GM23248 (cell line): Measurements from ENCODE around the gene ATP8B3. TPM values are rescaled to one million over a fixed set of nuclear protein-coding genes. Genes with fewer than 3 reads are reported as not detected.

Experiments used
- DNase-seq: peaks from one replicate; pipeline ENCODE4 v3.0.0-alpha.2; 2015
- H2AFZ ChIP-seq: fragments of 200-600 bp; sonication (generic); 2 replicates; pipeline ENCODE4 v1.6.1; 2016; ENCODE audit warnings: antibody characterized with exemption
- H3F3A ChIP-seq: fragments of 200-600 bp; sonication (generic); 2 replicates; pipeline ENCODE4 v1.6.1; 2016; ENCODE audit warnings: mild to moderate bottlenecking, antibody characterized with exemption, mixed run types; ENCODE audit not compliant: insufficient read depth
- H3K27ac ChIP-seq: fragments of 200-600 bp; sonication (generic); 2 replicates; pipeline ENCODE4 v1.5.1; 2016; ENCODE audit warnings: mild to moderate bottlenecking
- H3K27me3 ChIP-seq: fragments of 200-600 bp; sonication (generic); replicated peaks from 2 replicates; pipeline ENCODE4 v1.6.1; 2016; ENCODE audit warnings: mild to moderate bottlenecking; ENCODE audit not compliant: insufficient read depth
- H3K36me3 ChIP-seq: fragments of 200-600 bp; sonication (generic); 2 replicates; pipeline ENCODE4 v1.6.1; 2016; ENCODE audit warnings: low read depth, mild to moderate bottlenecking
- H3K4me1 ChIP-seq: fragments of 200-600 bp; sonication (generic); 2 replicates; pipeline ENCODE4 v1.6.1; 2016; ENCODE audit warnings: mild to moderate bottlenecking; ENCODE audit not compliant: insufficient read depth
- H3K4me2 ChIP-seq: fragments of 200-600 bp; sonication (generic); one replicate; pipeline ENCODE4 v1.6.1; 2016; ENCODE audit warnings: mild to moderate bottlenecking; ENCODE audit not compliant: unreplicated experiment
- H3K4me3 ChIP-seq: fragments of 200-600 bp; sonication (generic); 2 replicates; pipeline ENCODE4 v1.5.1; 2016; ENCODE audit warnings: mild to moderate bottlenecking
- H3K79me2 ChIP-seq: fragments of 200-600 bp; sonication (generic); 2 replicates; pipeline ENCODE4 v1.6.1; 2016; ENCODE audit warnings: mild to moderate bottlenecking; ENCODE audit not compliant: insufficient read depth
- H3K9ac ChIP-seq: fragments of 200-600 bp; sonication (generic); 2 replicates; pipeline ENCODE4 v1.6.1; 2016; ENCODE audit warnings: mild to moderate bottlenecking
- H3K9me2 ChIP-seq: fragments of 200-600 bp; sonication (generic); 2 replicates; pipeline ENCODE4 v1.6.1; 2016; ENCODE audit warnings: mixed run types, mild to moderate bottlenecking, moderate library complexity; ENCODE audit not compliant: insufficient read depth
- H3K9me3 ChIP-seq: fragments of 200-600 bp; sonication (generic); one replicate; pipeline ENCODE4 v1.6.1; 2017; ENCODE audit warnings: low read depth
- H4K20me1 ChIP-seq: fragments of 200-600 bp; sonication (generic); 2 replicates; pipeline ENCODE4 v1.6.0; 2016; ENCODE audit not compliant: insufficient read depth
- EZH2 ChIP-seq: fragments of 200-600 bp; sonication (generic); IDR thresholded peaks from 2 replicates; pipeline ENCODE4 v1.6.1; 2018; ENCODE audit warnings: antibody characterized with exemption, mild to moderate bottlenecking; ENCODE audit not compliant: insufficient read depth, poor library complexity, severe bottlenecking
- EZH2phosphoT487 ChIP-seq: fragments of 200-600 bp; sonication (generic); IDR thresholded peaks from 2 replicates; pipeline ENCODE4 v1.6.1; 2018; ENCODE audit warnings: antibody characterized with exemption, moderate library complexity, mild to moderate bottlenecking, low read depth; ENCODE audit not compliant: insufficient read depth
- WGBS, 2 experiments: methylation state at CpG; one replicate each; pipeline ENCODE4 v1.1.6; 2015 to 2017; ENCODE audit warnings: low lambda C conversion rate in 2 of 2, low coverage in 1 of 2; ENCODE audit errors: missing lambda C conversion rate in 2 of 2; 5-methylcytosine and 5-hydroxymethylcytosine counted together
- in situ Hi-C: fragments of 300-500 bp; cut with MboI; formaldehyde crosslinking; loops from 2 replicates; pipeline ENCODE4 v1.15.0; 2020
- polyA plus RNA-seq: library from polyadenylated mRNA; unstranded; fragments of >200 nt; fragmentation: Nextera tagmentation; extraction: Ambion mirVana; gene quantifications from 2 replicates; pipeline ENCODE4 v1.2.1, GENCODE V29; 2016
- total RNA-seq: library from RNA; depleted of rRNA; stranded (reverse); fragments of >200 nt; shearing (Covaris generic); gene quantifications from 2 replicates; pipeline ENCODE4 v1.2.3, GENCODE V29; 2014

Gene ATP8B3
- total and polyA plus RNA-seq, 2 experiments from 2014 or later: 0.32 to 1.8 TPM

DNA sequence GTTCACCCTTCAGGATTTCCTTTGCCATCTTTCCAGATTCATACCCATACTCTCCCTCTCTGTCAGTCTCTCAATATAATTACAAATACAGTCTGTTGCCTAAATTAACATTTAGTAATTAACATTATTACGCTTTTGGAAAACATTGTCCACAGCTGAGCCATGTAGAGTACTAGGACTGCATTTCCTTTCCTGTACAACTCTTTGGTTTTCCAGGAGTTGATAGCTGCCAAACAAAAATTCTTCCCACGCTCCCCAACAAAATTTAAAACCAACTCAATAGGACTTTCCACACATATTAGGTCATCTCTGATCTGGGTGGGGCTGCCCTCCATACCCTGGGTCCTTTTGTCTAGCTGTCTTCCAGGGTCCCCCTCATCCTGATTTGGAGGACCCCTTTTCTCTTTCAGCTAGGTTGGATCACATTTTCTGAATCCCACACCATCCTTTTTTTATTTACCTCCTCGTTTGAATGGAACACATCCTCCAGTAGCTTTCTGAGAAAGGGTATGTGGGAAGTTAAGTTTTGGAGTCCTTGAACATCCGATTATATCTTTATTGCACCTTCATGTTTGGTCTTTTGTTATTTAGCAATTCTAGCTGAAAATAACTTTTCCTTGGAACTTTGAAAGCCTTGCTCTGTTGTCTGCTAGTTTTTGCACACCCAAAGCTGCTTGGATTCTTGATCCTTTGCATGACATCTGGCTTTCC, 41.1 kb downstream of the ATP8B3 start:
- no peaks in the 10 kb centered on the region for H4K20me1 ChIP-seq
- no peak overlapping the region for H3K27ac ChIP-seq
- no peak overlapping the region for H2AFZ ChIP-seq
- no peaks in the 10 kb centered on the region for H3K4me1 ChIP-seq
- no peak overlapping the region for H3K4me3 ChIP-seq
- WGBS, 2 experiments: 62 to 63% methylated on average over 4 of the region's 4 CpGs
- in situ Hi-C loops: no loop called here
- H3K27me3 ChIP-seq: peaks cover 65% of the 10 kb centered on the region
- no peak for DNase-seq
- no peak for TF ChIP-seq EZH2phosphoT487
- no peak for TF ChIP-seq EZH2
- no peaks in the 10 kb centered on the region for H3F3A ChIP-seq
- no peaks in the 10 kb centered on the region for H3K79me2 ChIP-seq
- no peaks in the 10 kb centered on the region for H3K36me3 ChIP-seq
- no peaks in the 10 kb centered on the region for H3K9me3 ChIP-seq
- no peak overlapping the region for H3K4me2 ChIP-seq
- H3K9ac ChIP-seq: no peak overlapping the region
- H3K9me2 ChIP-seq: no peaks in the 10 kb centered on the region

DNA sequence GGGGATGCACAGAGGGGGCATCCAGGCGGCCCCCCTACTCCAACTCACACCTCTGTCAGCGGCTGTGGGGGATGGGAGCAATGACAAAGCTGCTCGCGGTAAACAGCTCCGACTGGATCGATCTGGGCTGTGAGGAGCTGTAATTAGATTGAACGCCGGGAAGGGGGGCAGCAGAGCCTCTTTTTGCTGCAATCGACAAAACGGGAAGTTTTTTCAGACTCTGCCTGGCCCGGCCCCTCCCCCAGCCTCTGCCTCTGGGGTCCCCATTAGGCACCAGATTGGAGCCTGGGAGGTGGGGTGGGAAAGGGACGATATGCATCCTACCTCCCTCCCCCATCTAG, 42.5 kb downstream of the ATP8B3 start:
- 3 to 5% methylated on average over 11 to 12 of the region's 12 CpGs for WGBS, 2 experiments
- no peak for DNase-seq
- Histone ChIP-seq H3K4me1 (no peaks in the 10 kb centered on the region), H3K36me3 (no peaks in the 10 kb centered on the region), H4K20me1 (no peaks in the 10 kb centered on the region), H3K9me3 (no peaks in the 10 kb centered on the region), H3K4me2 (no peak overlapping the region), H2AFZ (no peak overlapping the region), H3F3A (no peaks in the 10 kb centered on the region), H3K27me3 (peaks cover 66% of the 10 kb centered on the region), H3K79me2 (no peaks in the 10 kb centered on the region), H3K9me2 (no peaks in the 10 kb centered on the region), H3K9ac (no peak overlapping the region), H3K4me3 (no peak overlapping the region), H3K27ac (no peak overlapping the region)
- in situ Hi-C loops: no loop called here
- no peak for TF ChIP-seq EZH2phosphoT487
- no peak for TF ChIP-seq EZH2

- in situ Hi-C loops: no loop called here
Measured at GRCh38 chr19:1768918-1769644, 43.0 kb downstream of the ATP8B3 start.

GRCh38 chr19:1768248-1768647, 43.8 kb downstream of the ATP8B3 start:
- Histone ChIP-seq H3F3A (no peaks in the 10 kb centered on the region; the same call in 1 of the 2 replicates), H3K27ac (no peak overlapping the region), H3K9me3 (no peaks in the 10 kb centered on the region), H3K9ac (no peak overlapping the region), H3K9me2 (no peaks in the 10 kb centered on the region), H3K4me2 (no peak overlapping the region), H3K27me3 (peaks cover 68% of the 10 kb centered on the region), H3K36me3 (no peaks in the 10 kb centered on the region), H2AFZ (no peak overlapping the region), H3K79me2 (no peaks in the 10 kb centered on the region), H3K4me1 (no peaks in the 10 kb centered on the region), H4K20me1 (no peaks in the 10 kb centered on the region), H3K4me3 (no peak overlapping the region)
- 17 to 18% methylated on average over 12 to 13 of the region's 13 CpGs for WGBS, 2 experiments
- in situ Hi-C loops: no loop called here
- no peak for TF ChIP-seq EZH2phosphoT487
- TF ChIP-seq EZH2: no peak
- peak; percentile 51 for DNase-seq

More at GRCh38 chr19:1768918-1769644, 43.0 kb downstream of the ATP8B3 start:
- Histone ChIP-seq H3K4me2 (no peak overlapping the region), H2AFZ (no peak overlapping the region), H3K9ac (no peak overlapping the region), H3K9me2 (no peaks in the 10 kb centered on the region), H3K36me3 (no peaks in the 10 kb centered on the region), H3K4me3 (no peak overlapping the region), H4K20me1 (no peaks in the 10 kb centered on the region), H3K27ac (no peak overlapping the region), H3K9me3 (no peaks in the 10 kb centered on the region), H3K4me1 (no peaks in the 10 kb centered on the region), H3K27me3 (peaks cover 66% of the 10 kb centered on the region), H3F3A (no peaks in the 10 kb centered on the region), H3K79me2 (no peaks in the 10 kb centered on the region)
- WGBS, 2 experiments: 62 to 71% methylated on average over 6 to 9 of the region's 9 CpGs
- DNase-seq: no peak
- no peak for TF ChIP-seq EZH2phosphoT487
- TF ChIP-seq EZH2: no peak
